Ovary (tissue), 9 donors: ENCODE data around the gene WIZ. TPM values are rescaled to one million over a fixed set of nuclear protein-coding genes. Genes with fewer than 3 reads are reported as not detected.

Experiments
- DNase-seq, 5 donors: peaks; one replicate each; pipeline ENCODE4 v3.0.0-alpha.2; 2019 to 2020
- H3K27ac ChIP-seq, 2 donors: fragments of 200-600 bp; one replicate each; pipeline versions ENCODE4 v1.5.1 to v1.8.0; 2019 to 2022
- H3K27me3 ChIP-seq: fragments of 200-600 bp; one replicate; pipeline ENCODE4 v1.8.0; 2022
- H3K36me3 ChIP-seq: fragments of 200-600 bp; sonication (generic); one replicate; pipeline ENCODE4 v1.5.1; 2019
- H3K4me1 ChIP-seq: one replicate; pipeline ENCODE4 v1.8.1; 2013; ENCODE audit warnings: mild to moderate bottlenecking, moderate library complexity; ENCODE audit not compliant: insufficient read depth
- H3K4me3 ChIP-seq: fragments of 200-600 bp; sonication (generic); one replicate; pipeline ENCODE4 v1.5.1; 2017
- H3K9me3 ChIP-seq, 2 donors: fragments of 200-600 bp in 1 of 2; sonication (generic) in 1 of 2; one replicate each; pipeline versions ENCODE4 v1.5.1 to v1.8.1; 2013 to 2019; ENCODE audit warnings: mild to moderate bottlenecking in 1 of 2, moderate library complexity in 1 of 2
- EP300 ChIP-seq: sonication (generic); formaldehyde crosslinking; IDR thresholded peaks from one replicate; pipeline ENCODE4 v1.6.1; 2017; ENCODE audit warnings: antibody characterized with exemption
- POLR2A ChIP-seq: fragments of 450-650 bp; IDR thresholded peaks from one replicate; pipeline ENCODE4 v1.6.1; 2017; ENCODE audit warnings: antibody characterized with exemption, mild to moderate bottlenecking, moderate library complexity
- WGBS, 3 donors: extraction: QIAGEN DNeasy Blood & Tissue Kit in 1 of 3; methylation state at CpG; one replicate each; pipeline versions ENCODE4 v1.1.5 to v1.1.7; 2013 to 2017; 5-methylcytosine and 5-hydroxymethylcytosine counted together
- intact Hi-C, 4 donors: fragments of 100-400 bp; cut with DNase I; formaldehyde crosslinking; loops; one replicate each; pipeline versions ENCODE4 v1.11.0 to v1.15.1; 2022 to 2023
- polyA plus RNA-seq, 2 donors: library from polyadenylated mRNA; stranded (reverse); fragments of 200-250 nt in 1 of 2; fragments of 350-450 nt in 1 of 2; fragmentation: Illumina TruSeq in 1 of 2; extraction: RNeasy Lipid Tissue Mini Kit (QIAGEN cat#74804) in 1 of 2; gene quantifications; one replicate each; pipeline ENCODE4 v1.2.3, GENCODE V29; 2013 to 2014
- total RNA-seq, 7 donors: library from RNA; depleted of rRNA in 2 of 7; stranded (reverse); fragments of >200 nt in 2 of 7; fragmentation: NEBNext Ultra II Directional in 3 of 7; extraction: Animal tissue kit (Norgen Biotek cat#: 25700) in 3 of 7; gene quantifications; one replicate each; pipeline versions ENCODE4 v1.1.0 to v1.2.4, GENCODE V29; 2016 to 2023
- TF ChIP-seq, protein P1 (sequence below), 3 donors: fragments of 450-650 bp in 2 of 3; fragments of 200-600 bp in 1 of 3; IDR thresholded peaks; one replicate each; pipeline versions ENCODE4 v1.5.1 to v1.8.0; 2016 to 2022; ENCODE audit warnings: antibody characterized with exemption in 3 of 3, mild to moderate bottlenecking in 1 of 3
- donor health status: DM: no; HTN: no; CAD: no; lungs with moderate emphysema.
- donor health status: DM: no; HTN: no; CAD: no.
- donor health status: Bipolar disorder and iron deficiency.
- donor health status: DM: yes; HTN: yes; CAD: no.
- donor health status: DM: no; HTN: no; CAD: no.
- donor health status: DM: yes; HTN: yes; CAD: no.

WIZ gene
- total and polyA plus RNA-seq, 9 donors: 4.8 to 46.5 (median 38.2) TPM

DNA sequence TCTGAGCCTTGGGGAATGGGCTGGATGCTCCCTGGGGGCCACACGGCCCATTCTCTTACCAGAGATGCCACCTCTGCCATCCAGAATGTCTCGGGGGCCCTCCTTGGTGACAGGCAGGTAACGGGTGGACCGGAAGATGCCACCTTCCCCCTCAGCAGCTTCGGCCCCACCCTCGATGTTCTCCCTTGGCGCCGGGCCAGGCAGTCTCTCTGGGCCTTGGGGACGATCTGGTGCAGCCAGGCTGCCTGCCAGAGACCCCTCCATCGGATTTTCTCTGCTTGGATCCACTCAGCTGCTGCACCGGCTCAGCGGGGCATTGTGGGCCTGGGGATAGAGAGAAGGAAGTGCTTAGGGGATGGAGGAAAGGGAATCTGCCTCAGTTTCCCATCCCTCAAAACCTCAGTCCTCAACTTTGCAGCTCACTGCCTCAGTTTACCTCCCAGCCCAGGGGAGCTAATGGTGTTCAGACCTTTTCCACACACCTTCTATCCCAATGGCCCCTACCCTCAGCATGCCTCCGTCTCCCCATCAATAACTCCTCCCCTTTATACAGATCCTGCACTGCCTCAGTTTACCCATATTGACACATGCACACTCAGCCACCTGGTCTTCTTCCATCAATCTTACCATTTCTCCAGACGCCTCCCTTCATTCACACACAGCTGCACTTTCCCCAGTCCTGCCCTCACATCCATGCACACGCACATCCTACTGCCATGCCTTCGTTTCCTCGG, 1.5 kb downstream of the WIZ start:
- Histone ChIP-seq H3K36me3 (no peaks in the 10 kb centered on the region), H3K4me1 (peaks cover 16% of the 10 kb centered on the region), H3K27me3 (no peaks in the 10 kb centered on the region), H3K4me3 (no peak overlapping the region), H3K9me3 (no peaks in the 10 kb centered on the region), H3K27ac (no peak overlapping the region)
- intact Hi-C loops: no loop called here
- TF ChIP-seq EP300 (no peak), POLR2A (no peak)
- TF ChIP-seq, protein P1, sequence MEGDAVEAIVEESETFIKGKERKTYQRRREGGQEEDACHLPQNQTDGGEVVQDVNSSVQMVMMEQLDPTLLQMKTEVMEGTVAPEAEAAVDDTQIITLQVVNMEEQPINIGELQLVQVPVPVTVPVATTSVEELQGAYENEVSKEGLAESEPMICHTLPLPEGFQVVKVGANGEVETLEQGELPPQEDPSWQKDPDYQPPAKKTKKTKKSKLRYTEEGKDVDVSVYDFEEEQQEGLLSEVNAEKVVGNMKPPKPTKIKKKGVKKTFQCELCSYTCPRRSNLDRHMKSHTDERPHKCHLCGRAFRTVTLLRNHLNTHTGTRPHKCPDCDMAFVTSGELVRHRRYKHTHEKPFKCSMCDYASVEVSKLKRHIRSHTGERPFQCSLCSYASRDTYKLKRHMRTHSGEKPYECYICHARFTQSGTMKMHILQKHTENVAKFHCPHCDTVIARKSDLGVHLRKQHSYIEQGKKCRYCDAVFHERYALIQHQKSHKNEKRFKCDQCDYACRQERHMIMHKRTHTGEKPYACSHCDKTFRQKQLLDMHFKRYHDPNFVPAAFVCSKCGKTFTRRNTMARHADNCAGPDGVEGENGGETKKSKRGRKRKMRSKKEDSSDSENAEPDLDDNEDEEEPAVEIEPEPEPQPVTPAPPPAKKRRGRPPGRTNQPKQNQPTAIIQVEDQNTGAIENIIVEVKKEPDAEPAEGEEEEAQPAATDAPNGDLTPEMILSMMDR (IDR thresholded peaks at IDR 0.05): no peak
- DNase-seq: peak in 3 of 5 donors; percentile 56 to 65 (median 59)
- WGBS, 3 donors: 52 to 55% (median 53%) methylated on average over 17 of the region's 17 CpGs

DNA sequence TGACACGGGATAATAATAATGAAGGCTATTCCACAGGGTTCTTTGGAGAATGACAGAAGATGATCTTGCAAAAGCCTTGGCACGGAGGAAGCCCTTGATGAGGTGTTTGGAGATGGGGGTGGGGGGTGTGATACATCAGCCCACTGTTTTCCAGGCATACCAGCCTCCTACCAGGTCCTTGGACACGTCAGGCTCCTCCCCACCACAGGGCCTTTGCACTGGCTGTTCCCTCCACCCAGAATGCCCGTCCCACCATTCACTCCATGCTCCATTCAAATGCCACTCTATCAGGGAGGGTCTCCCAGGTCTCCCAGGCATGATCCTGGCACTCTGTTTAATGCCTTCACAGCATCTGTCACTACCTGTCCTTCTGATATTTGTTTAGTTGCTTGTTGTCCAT, 2.7 kb downstream of the WIZ start:
- peak in 2 of 5 donors; percentile 14 to 21 for DNase-seq
- Histone ChIP-seq H3K27ac (no peak overlapping the region), H3K36me3 (no peaks in the 10 kb centered on the region), H3K4me3 (no peak overlapping the region), H3K4me1 (peaks cover 12% of the 10 kb centered on the region), H3K9me3 (no peaks in the 10 kb centered on the region), H3K27me3 (no peaks in the 10 kb centered on the region)
- TF ChIP-seq EP300: no peak
- TF ChIP-seq, protein P1 (IDR thresholded peaks at IDR 0.05): no peak
- no peak for TF ChIP-seq POLR2A
- intact Hi-C loops: no loop called here
- 79 to 90% (median 79%) methylated on average over 4 of the region's 4 CpGs for WGBS, 3 donors

DNA sequence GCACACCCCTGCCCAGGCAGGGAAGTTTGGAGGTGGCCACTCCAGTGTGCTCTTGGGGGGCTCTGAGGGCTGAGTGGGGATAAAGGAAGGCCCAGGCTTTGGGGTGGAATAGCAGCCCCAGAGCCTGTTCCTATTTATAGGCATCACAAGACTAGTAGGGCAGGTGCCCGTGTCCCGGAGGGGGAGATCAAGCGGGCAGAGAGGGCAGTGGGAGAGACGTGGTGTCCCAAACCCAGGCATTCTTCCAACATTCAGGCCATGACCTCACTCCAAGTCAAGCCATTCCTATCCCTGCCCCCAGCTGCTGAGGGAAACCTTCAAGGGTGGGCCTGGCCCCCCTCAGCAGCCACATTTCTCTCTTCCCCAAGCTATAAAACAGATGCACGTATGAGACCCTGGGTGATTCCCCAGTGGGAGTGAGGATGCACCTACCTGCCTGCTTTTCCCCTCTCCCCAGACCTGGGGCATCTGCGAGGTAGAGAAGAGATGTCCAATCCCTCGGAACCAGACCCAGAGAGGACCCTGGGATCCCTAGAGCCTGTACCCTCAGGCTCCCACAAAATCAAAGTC, 3.9 kb downstream of the WIZ start:
- Histone ChIP-seq H3K4me1 (peaks cover 10% of the 10 kb centered on the region), H3K36me3 (no peaks in the 10 kb centered on the region), H3K9me3 (no peaks in the 10 kb centered on the region), H3K4me3 (no peak overlapping the region), H3K27me3 (no peaks in the 10 kb centered on the region), H3K27ac (no peak overlapping the region)
- 60 to 73% (median 68%) methylated on average over 7 of the region's 7 CpGs for WGBS, 3 donors
- intact Hi-C loops: no loop called here
- TF ChIP-seq POLR2A (no peak), EP300 (no peak)
- TF ChIP-seq, protein P1 (IDR thresholded peaks at IDR 0.05): no peak
- DNase-seq: peak in 1 of 5 donors; percentile 7

DNA sequence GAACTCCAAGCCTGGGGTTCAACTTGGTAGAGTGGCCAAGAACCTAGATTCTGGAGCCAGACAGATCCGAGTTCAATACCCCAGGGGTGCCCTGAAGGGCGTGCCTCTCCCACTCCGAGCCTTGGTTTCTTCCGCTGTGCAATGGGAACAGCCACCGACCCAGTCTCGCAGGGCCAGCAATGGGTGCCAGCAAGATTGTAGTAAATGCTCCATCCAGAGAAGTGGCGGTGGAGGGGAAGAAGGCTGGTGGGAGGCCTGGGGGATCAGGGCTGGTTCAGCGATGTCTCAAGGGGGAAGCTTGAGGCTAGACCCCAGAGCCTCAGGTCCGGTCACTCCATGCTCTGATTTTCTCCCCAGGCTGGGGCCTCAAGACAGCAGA, 4.5 kb downstream of the WIZ start:
- intact Hi-C loops: no loop called here
- no peak for DNase-seq
- H3K4me1 ChIP-seq: peaks cover 10% of the 10 kb centered on the region
- H3K36me3 ChIP-seq: no peaks in the 10 kb centered on the region
- H3K27ac ChIP-seq: no peak overlapping the region
- WGBS, 3 donors: 87 to 92% (median 88%) methylated on average over 9 of the region's 9 CpGs
- H3K4me3 ChIP-seq: no peak overlapping the region
- no peaks in the 10 kb centered on the region for H3K27me3 ChIP-seq
- TF ChIP-seq EP300 (no peak), POLR2A (no peak)
- TF ChIP-seq, protein P1 (IDR thresholded peaks at IDR 0.05): no peak
- no peaks in the 10 kb centered on the region for H3K9me3 ChIP-seq
